ENCODE data around the gene CPM. TPM values are rescaled to one million over a fixed set of nuclear protein-coding genes. Genes with fewer than 3 reads are reported as not detected.

Gene CPM
- total RNA-seq, 1 experiment from 2014 or later: 0.96 TPM

DNA sequence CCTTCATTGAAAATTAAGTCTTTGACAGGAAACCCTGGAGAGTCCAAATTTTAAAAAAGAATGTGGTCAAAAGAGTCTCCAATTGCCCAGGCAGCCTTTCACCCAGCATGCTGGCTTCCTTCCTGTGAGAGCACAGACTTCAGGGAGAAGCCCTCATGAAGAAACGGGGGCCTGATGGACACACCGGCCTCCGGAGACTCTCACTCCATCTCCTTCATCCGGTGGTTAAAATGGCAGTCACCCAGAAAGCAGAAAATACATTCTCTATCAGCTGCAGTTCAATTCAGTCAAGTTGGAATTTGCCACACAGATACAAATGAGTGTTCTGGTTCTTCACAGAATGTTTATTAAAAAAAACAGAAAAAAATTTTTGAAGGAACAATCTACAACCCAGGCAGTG, 56.5 kb downstream of the CPM start:
- Mint-ChIP-seq H3K27me3 (ENCODE audit: low read depth) (no peaks in the 10 kb centered on the region), H3K36me3 (no peaks in the 10 kb centered on the region), H3K4me3 (no peak overlapping the region), H3K9me3 (peaks cover 5% of the 10 kb centered on the region), H3K27ac (no peak overlapping the region), H3K4me1 (no peaks in the 10 kb centered on the region)
- ChIA-PET POLR2A (no interaction called here), CTCF (no interaction called here)
- ATAC-seq (no peak), DNase-seq (ENCODE audit: low spot score) (no peak)
- TF ChIP-seq RORB (CRISPR knock-in tag; IDR thresholded peaks at IDR 0.05) (no peak), PRRX2 (CRISPR knock-in tag; IDR thresholded peaks at IDR 0.05) (no peak), IRF1 (CRISPR knock-in tag; IDR thresholded peaks at IDR 0.05) (no peak), MXD4 (CRISPR knock-in tag; IDR thresholded peaks at IDR 0.05; ENCODE audit: borderline replicate concordance) (no peak), SMAD3 (CRISPR knock-in tag; IDR thresholded peaks at IDR 0.05; ENCODE audit: borderline replicate concordance) (no peak), ZNF512 (CRISPR knock-in tag; IDR thresholded peaks at IDR 0.05; ENCODE audit: borderline replicate concordance) (no peak), ZNF263 (CRISPR knock-in tag; IDR thresholded peaks at IDR 0.05; ENCODE audit: low read depth) (no peak), FOXP1 (CRISPR knock-in tag; IDR thresholded peaks at IDR 0.05; ENCODE audit: borderline replicate concordance) (no peak), ETV6 (CRISPR knock-in tag; IDR thresholded peaks at IDR 0.05) (no peak)
- TF ChIP-seq, protein P1, sequence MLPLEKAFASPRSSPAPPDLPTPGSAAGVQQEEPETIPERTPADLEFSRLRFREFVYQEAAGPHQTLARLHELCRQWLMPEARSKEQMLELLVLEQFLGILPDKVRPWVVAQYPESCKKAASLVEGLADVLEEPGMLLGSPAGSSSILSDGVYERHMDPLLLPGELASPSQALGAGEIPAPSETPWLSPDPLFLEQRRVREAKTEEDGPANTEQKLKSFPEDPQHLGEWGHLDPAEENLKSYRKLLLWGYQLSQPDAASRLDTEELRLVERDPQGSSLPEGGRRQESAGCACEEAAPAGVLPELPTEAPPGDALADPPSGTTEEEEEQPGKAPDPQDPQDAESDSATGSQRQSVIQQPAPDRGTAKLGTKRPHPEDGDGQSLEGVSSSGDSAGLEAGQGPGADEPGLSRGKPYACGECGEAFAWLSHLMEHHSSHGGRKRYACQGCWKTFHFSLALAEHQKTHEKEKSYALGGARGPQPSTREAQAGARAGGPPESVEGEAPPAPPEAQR (CRISPR knock-in tag; IDR thresholded peaks at IDR 0.05): no peak

GRCh38 chr12:68873316-68873715, 59.7 kb downstream of the CPM start:
- peaks cover 6% of the 10 kb centered on the region for H3K4me1 Mint-ChIP-seq
- DNase-seq (ENCODE audit: low spot score) (no peak), ATAC-seq (no peak)
- POLR2A ChIA-PET: no interaction called here
- peaks cover under 1% of the 10 kb centered on the region; the same call in 1 of the 2 replicates for H3K9me3 Mint-ChIP-seq
- no peaks in the 10 kb centered on the region for H3K36me3 Mint-ChIP-seq
- CTCF ChIA-PET: interaction anchor here (1.1 kb wide), 1 partner anchor 281 kb away, joined by 8 read pairs; no protein-coding TSS in a partner anchor
- no peak for TF ChIP-seq PRDM15 (CRISPR knock-in tag; IDR thresholded peaks at IDR 0.05)
- TF ChIP-seq FOXP4 (CRISPR knock-in tag; IDR thresholded peaks at IDR 0.05): no peak
- TF ChIP-seq ERG (CRISPR knock-in tag; IDR thresholded peaks at IDR 0.05): no peak
- no peak for TF ChIP-seq JUN (CRISPR knock-in tag; IDR thresholded peaks at IDR 0.05)
- TF ChIP-seq, protein P2, sequence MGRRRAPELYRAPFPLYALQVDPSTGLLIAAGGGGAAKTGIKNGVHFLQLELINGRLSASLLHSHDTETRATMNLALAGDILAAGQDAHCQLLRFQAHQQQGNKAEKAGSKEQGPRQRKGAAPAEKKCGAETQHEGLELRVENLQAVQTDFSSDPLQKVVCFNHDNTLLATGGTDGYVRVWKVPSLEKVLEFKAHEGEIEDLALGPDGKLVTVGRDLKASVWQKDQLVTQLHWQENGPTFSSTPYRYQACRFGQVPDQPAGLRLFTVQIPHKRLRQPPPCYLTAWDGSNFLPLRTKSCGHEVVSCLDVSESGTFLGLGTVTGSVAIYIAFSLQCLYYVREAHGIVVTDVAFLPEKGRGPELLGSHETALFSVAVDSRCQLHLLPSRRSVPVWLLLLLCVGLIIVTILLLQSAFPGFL (CRISPR knock-in tag; IDR thresholded peaks at IDR 0.05; ENCODE audit: borderline replicate concordance): no peak
- no peak for TF ChIP-seq MXD4 (CRISPR knock-in tag; IDR thresholded peaks at IDR 0.05; ENCODE audit: borderline replicate concordance)
- TF ChIP-seq AFF4 (CRISPR knock-in tag; IDR thresholded peaks at IDR 0.05; ENCODE audit: borderline replicate concordance): no peak
- TF ChIP-seq, protein P3, sequence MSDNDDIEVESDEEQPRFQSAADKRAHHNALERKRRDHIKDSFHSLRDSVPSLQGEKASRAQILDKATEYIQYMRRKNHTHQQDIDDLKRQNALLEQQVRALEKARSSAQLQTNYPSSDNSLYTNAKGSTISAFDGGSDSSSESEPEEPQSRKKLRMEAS (CRISPR knock-in tag; IDR thresholded peaks at IDR 0.05): no peak
- no peak overlapping the region for H3K27ac Mint-ChIP-seq
- H3K27me3 Mint-ChIP-seq (ENCODE audit: low read depth): no peaks in the 10 kb centered on the region
- H3K4me3 Mint-ChIP-seq: no peak overlapping the region

Data from WTC11 (cell line).